ENCODE data around the gene HBD.

- TF ChIP-seq, protein P1, sequence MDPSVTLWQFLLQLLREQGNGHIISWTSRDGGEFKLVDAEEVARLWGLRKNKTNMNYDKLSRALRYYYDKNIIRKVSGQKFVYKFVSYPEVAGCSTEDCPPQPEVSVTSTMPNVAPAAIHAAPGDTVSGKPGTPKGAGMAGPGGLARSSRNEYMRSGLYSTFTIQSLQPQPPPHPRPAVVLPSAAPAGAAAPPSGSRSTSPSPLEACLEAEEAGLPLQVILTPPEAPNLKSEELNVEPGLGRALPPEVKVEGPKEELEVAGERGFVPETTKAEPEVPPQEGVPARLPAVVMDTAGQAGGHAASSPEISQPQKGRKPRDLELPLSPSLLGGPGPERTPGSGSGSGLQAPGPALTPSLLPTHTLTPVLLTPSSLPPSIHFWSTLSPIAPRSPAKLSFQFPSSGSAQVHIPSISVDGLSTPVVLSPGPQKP (IDR thresholded peaks at IDR 0.05; ENCODE audit: low read depth, low read length), result no peak
- no peak for TF ChIP-seq JUN (IDR thresholded peaks at IDR 0.05)
- no peak for TF ChIP-seq USF2 (IDR thresholded peaks at IDR 0.05)
- no peak for TF ChIP-seq ZFP36 (IDR thresholded peaks at IDR 0.05; ENCODE audit: borderline replicate concordance, partially characterized antibody)
- no peak for TF ChIP-seq KDM1A (IDR thresholded peaks at IDR 0.05; ENCODE audit: low read depth)
- TF ChIP-seq ESRRA (IDR thresholded peaks at IDR 0.05; ENCODE audit: borderline replicate concordance, low read length), result no peak
- TF ChIP-seq, protein P2, sequence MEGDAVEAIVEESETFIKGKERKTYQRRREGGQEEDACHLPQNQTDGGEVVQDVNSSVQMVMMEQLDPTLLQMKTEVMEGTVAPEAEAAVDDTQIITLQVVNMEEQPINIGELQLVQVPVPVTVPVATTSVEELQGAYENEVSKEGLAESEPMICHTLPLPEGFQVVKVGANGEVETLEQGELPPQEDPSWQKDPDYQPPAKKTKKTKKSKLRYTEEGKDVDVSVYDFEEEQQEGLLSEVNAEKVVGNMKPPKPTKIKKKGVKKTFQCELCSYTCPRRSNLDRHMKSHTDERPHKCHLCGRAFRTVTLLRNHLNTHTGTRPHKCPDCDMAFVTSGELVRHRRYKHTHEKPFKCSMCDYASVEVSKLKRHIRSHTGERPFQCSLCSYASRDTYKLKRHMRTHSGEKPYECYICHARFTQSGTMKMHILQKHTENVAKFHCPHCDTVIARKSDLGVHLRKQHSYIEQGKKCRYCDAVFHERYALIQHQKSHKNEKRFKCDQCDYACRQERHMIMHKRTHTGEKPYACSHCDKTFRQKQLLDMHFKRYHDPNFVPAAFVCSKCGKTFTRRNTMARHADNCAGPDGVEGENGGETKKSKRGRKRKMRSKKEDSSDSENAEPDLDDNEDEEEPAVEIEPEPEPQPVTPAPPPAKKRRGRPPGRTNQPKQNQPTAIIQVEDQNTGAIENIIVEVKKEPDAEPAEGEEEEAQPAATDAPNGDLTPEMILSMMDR (IDR thresholded peaks at IDR 0.05), result no peak
Observed at GRCh38 chr11:5282628-5283027, 48.3 kb upstream of the HBD start.

All from A549 (cell line).